SW480 (cell line): ENCODE measurements around the gene MARCHF9.

Experiments
- DNase-seq: peaks from one replicate; pipeline ENCODE4 v3.0.0-alpha.2; 2016; ENCODE audit warnings: low spot score

Gene MARCHF9

DNA sequence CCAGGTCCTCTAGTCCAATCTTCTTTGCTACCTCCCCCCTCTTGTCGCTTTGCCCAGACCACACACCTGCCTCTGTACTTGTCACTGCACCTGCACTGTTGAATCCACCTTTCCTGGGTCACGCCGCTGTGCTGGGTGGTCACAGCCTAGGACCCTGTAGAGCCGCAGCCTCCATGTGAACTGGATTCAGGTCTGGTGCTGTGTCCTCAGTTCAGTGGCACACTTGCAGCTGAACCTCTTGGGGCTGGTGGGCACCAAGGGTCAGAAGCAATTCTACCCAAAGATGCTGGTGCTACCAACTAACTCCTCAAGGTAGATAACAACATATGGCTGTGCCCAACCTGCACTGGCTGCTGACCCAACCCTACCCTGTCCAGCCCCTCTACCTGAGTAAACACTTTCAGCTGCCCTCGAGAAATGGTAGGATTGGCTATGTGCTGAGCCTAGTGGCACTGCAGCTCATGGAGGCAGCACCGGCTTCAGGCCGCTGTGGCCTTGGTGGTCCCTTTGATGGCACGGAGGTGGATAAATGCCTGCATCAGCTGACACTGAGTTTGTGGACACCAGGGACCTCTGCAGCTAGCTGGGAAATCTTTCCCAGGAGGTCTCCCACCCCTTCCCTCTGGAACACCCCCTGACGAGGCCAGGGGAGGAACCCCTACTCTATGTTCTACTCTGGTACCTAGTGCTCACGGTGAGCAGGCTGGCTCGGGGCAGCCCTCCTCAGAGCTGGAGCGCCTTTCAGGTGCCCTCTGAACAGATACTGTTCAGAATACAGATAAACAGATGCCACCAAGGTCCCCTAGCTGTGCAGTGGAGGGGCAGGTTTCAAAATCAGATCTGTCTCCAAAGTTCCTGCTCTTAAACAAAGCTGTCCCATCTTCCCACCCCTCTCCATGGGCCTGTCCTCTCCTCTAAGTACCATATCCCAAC, 30.6 kb upstream of the MARCHF9 start:
- no peak for DNase-seq

DNA sequence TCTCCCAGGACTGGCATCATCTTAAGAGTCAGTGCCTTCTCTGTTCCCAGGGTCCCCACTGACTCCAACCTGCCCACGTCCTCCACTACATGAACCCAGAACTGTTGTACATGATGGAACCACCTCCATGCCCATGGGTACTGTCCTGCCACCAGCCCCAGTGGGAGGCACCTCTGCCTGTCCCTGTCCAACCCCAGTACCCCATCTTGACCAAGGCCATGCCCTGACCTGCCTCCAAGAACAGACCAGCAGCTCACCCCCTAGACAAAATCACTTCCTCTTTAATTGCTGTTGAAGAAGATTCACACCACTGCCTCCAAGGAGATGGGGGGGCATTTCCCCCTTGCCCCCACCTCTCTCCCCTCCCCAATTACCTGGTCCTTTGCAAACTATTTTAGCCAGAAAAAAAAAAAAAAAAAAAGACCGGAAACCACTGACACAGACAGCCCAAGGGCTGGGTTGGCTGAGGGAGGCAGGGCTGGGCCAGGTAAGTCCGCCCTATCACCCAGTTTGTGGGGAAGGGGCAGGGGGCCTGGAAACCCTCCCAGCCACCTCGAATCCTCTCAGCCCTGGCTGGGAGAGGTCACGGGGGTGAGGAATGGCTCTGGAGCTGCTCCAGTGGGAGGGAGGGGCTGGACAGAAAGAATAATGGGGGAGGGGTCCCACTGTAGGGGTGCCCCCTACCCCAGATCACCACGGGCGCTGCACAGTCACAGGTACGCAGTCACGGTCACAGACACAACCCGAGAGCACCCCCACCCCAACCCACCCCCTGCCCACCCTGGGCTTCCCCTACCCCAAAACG, 29.8 kb upstream of the MARCHF9 start:
- DNase-seq, result no peak

DNA sequence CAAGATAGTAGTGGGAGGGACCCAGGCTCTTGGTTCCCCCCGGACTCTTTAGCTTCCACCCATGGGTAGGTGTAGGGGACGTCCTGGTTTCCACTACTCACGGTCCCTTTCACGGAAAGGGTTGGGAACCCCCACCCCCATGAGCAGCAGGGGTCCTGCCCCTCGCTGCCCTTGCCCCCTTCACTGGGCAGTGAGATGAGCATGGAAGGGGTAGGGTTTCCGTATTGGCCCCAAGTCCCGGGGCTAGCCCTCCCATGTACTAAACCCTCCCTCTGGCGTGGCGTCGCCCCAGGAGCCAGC, 29.1 kb upstream of the MARCHF9 start:
- DNase-seq, result no peak

DNA sequence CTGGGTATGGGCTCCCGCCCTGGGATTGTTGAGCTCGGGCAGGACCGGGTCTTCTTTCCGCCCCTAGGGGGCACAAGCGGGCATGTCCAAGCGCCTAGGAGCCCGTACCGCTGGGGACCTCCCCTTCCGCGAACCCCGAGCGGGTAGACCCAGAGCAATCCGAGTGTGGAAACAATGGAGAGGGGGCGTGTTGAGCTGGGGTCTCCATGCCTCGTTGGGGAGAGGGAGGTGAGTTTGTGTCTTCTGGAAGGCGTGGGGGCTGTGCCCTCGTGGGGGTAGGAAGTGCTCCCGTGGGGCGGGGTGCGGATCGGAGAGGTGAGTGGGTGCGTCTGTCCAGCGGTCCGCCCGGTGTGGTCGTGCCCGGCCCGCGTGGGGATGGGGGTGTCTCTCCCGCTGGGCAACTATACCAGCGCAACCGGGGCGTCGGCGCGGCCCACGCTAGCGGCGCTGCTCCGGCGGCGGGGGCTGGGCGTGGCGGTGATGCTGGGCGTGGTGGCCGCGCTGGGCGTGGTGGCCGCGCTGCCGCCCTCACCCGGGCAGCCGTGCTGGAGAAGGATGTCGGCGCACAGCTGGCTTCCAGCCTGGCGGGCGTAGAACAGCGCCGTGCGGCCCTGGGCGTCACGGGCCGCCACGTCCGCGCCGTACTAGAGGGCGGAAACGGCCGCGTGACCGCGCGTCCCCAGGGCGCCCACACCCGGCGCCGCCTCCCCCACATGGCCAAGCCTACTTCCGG, 28.6 kb upstream of the MARCHF9 start:
- peak; percentile 88 for DNase-seq

DNA sequence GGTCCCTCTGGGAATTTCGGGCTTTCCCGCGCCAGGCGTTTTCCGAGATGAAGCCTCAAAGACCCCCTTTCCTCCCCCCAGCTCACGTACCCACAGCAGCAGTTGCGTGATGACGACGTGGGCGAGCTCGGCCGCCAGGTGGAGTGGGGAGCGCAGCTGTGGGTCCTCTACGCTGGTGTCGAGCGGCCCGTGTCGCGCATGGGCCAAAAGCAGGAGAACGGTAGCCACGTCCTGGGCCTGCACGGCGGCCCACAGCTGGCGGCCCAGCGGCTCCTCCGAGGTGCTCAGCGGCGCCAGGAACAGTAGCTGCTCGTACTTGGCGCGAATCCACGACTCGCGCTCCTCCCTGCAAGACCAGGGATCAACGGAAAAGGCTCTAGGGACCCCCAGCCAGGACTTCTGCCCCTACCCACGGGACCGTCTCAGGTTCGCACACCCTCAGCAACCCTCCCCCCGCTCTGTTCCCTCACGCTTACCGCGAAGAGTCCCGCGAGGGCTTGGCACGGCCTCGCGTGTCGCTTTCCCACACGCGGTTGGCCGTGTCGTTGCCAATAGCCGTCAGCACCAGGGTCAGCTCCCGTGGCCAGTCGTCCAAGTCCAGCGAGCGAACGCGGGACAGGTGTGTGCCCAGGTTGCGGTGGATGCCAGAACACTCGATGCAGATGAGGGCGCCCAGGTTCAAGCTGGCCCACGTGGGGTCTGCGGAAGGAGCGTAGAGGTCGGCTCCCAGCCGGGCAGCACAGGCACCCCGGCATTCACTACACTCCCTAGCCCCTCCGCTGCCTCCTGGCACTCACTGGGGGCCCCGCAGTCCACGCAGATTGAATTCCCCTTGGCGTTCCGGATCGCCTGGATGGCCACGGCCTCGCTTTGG, 27.8 kb upstream of the MARCHF9 start:
- no peak for DNase-seq

DNA sequence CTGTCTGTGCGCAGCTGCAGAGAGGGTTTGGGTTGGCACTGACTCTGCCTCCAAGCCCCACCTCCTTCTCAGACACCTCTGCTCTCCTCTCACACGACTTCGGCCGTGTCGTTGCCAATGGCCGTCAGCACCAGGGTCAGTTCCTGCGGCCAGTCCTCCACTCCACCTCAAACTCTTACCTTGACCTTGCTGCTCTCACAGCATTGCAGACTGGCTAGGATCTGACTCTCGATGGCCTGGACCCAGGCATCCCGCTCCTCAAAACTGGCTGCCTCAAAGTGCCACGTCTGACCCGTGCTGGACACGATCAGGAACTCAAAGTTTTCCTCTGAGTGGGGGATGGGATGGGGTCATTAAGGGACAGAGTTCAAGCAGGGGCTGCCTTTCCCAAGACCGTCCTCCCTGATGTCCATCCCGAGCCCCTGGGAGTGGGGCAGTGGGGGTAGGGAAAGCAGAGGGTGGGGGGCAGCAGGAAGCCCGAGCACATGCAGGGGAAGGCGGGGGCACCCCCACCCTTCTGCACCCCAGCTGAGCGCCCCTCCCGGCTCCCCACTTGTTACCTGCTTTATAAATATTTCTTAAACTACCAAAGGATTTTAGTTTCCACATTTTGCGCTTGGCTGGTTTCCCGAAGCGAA, 27.0 kb upstream of the MARCHF9 start:
- no peak for DNase-seq

DNA sequence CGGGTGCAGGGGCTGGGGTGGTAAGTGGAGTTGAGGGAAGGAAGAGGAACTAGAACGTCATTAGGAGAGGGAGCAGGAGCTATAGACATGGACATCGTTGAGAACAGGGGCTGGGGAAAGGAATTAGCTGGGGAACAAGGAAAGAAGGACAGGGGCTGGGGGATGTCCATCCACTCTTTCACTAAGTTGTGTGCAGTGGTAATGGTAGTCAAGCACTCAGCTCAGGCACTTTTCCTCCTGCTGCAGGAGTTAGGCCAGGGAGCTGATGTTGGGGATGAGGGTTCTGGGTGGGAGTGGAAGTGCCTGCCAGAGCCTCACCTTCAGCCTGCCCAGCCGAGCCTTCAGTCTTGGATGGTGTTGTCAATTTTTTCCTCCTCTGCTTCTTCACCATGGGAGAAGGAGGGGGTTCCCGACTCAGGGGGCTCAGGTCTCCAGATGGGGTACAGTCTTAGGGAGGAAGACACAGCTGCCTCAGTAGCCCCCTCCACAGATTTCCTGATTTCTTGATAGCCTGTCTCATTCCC, 25.5 kb upstream of the MARCHF9 start:
- no peak for DNase-seq

DNA sequence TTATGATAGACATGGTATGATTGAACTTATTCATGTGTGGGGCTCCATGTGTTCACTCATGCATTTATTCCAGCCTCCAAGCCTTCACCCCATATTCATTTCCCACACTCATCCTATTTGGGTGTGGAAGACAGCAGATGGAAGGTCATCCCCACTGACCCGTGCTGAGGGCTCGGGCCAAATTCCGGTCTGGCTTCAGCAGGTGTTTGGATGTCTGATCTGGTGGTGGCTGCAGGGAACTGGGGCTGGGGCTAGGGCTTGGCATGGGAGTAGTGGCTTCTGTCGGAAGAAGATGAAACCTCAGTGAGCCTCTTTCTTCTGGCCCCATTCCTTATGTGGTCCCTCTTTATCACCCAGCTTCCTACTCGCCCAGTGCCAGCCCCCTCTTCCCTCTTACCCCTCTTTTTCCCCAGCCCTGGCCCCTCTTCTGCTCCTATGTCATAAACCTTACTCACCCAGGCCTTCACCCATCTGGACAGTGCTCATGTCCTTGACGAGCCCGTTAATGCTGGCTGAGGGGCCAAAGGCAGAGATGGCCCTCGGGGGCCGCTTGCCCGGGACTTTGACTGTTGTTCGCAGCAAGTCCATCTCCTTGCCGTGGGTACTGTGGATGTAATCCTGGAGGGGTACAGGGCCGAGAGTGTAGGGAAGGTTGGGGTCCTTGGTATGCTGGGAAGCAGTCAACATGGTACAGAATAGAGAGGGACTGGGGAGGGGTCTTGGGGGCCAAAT, 24.4 kb upstream of the MARCHF9 start:
- no peak for DNase-seq

DNA sequence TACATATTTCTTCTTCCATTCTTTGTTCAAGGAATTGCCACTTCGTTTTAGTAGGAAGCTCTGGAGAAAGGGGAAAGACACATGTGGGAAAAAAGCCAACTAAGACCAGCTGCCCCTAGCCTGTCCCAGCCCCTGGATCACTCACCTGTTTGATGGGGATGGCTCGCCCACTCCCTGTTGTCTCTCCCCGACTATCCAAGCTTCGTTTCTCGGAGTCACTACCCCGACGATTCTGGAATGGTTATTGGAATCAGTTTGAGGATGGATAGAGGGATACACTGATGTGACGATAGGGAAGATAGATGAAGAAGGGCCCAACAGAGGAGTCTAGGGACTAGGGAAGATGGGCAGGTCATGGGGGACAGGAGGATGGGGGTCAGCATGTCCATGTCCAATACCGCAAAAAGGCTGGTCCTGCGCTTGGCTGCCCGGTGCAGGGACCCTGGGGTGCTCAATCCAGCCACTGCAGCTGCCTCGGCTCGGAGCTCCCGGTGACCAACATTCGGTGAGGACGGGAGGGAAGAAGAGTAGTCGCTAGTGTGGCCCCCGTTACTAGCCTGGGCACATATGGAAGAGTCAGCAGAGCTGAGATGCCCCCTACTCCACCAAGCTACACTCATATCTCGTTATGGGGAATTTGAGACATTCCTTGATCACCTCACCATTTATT, 23.4 kb upstream of the MARCHF9 start:
- DNase-seq, result no peak

DNA sequence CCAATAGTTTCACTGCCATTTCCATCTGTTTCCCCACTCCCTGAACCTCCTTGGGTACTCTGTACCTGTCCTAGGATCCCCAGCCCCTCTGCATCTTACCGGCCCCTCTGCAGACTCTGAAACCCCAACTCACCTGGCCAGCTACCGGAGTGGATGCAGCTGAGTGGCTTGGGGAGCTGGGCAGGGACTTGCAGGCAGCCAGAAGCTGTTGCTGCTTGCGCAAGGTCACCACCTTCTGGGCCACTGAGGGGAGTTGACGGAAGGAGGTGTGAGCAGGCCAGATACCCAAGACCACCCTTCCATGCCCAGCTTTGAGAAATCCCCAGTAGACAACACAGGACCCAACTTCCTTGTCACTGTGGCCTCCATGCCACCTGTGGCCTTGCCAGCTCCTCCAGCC, 22.6 kb upstream of the MARCHF9 start:
- DNase-seq, result no peak

DNA sequence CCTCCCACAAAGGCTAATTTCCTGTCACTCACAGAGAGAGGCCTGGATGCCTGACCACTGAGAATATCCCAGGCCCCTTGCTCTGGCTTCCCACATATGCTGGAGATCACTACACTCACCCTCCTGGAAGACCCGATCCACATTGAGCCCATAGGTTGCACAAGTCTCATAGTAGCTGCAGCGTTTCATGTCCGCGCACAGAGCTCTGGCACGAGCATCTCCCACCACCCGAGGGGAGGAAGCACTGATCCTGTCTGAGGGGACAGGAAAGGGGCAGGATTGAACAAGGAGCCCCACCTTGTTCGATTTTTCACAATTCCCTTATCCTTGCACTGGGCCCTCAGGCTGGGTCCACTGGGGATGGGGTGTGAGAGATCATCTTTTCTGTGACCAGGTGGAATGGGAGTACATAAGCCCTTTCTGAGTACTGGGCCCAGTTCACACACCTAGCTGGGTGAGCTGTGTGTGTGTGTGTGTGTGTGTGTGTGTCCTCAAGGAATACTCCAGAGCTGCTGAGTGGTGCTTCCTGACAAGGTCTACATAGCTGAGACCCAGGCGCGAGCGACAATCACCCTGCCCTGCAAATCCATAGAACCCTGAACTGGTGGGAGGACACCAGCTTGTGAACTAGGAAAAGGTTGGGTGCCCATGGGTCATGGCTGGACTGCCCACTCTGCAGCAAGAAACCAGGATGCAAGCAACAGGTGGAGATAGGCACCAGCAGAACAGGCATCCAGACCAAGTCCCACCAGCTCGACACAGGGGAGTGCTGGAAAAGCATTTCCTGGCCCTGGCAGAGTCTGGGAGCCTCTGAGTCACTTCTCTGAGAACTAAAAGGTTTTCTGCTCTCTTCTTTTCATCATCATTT, 21.9 kb upstream of the MARCHF9 start:
- DNase-seq, result no peak

DNA sequence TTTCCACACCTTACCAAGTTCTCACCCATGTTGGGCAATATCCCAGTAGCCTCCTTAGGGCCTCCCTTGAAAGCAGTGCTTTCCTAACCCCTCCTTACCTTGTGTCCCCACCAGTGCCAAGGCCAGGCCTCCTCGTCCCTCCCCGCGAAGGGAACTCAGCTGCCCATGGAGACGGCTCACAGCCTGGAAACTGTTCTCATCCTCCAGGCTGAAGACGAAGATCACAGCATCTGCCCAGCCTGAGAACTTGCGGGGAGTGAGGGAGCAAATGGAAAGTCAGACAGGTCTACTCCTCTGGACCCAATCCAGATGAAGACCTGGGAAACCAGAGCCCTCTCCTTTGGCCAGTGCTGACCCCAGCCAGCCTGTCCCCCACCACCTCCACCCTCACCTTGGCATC, 21.0 kb upstream of the MARCHF9 start:
- DNase-seq, result no peak

DNA sequence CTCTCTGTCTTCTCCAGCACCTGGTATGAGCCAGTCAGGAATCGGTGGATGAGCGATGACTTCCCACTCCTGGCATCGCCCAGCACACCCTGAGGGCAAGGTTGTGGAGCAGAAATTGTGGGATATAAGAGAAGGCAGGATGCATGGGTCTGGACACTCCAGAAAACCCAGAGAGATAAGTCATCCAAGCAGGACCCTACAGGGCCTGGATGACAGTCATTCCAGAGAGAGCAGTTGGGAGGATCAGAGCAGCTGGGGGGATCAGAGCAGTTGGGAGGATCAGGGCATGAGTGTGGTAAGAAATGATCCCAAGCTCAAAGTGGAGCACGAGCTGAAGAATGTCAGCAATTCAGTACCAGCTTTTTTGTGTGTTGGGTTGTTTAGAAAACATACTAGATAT, 20.3 kb upstream of the MARCHF9 start:
- no peak for DNase-seq

DNA sequence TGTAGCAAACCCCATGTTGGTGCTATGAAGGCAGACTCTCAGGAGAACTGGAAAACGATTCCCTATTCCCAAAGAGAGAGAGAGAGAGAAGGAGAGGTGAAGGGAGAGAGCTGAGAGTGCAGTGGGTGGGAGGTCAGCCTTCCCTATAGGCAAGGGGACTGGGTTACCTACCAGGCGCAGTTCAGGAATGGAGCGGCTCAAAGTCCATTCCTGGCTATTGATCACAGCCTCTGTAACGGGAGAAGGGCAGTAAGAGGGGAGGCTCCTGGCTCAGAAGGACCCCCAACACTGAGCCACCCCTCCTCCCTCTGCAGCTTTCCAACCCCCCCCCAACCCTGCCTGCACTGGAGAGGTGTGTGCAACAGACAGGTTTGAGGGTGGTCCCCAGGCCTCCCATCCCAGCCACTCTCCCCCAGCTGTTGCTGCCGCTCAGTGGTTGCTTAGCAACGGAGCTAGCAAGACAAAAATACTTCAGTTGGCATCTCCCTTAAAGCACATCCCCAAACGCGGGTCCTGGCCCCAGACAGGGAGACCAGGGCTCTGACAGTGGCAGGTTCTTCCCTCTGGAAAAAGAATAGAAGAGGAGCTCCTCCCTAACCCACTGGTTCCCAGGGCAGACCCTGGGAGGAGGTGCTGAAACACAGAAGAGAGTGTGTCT, 19.6 kb upstream of the MARCHF9 start:
- no peak for DNase-seq

DNA sequence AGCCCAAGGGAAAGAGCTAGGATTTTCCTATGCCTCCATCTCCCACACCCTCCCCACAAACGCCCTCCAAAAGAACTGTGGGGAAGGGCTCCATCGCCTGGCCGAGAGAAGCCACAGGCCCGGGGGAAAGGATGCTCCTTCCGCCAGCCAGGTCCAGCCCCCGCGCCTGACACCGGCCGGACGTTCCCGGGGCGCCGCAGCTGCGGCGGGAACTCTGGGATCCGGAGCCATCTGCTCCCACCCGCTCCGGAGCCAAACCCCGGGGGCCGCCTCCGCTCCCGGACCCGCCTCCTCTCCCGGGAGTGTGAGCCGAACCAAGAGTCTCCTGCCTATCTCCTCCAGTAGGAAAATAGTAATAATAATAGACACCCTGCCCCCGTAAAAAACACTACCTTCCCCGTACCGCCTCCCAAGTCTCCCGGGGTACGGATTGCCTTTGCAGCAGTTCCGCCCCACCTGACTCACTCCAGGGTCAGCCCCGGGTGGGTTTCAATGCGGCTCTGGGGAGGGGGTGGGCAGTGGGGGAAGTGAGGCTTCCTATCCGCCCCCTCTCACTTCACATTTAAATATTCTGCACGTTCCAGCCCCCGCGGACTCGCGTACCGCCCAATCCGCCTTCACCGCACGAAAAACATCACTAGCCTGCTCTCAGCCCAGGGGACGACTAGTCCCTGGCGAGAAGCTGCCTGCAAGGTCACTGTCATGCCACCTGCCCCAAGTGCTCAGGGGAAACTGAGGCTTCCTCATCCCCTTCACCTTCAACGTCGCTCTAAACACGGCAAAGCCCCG, 18.8 kb upstream of the MARCHF9 start:
- peak; percentile 62 for DNase-seq

DNA sequence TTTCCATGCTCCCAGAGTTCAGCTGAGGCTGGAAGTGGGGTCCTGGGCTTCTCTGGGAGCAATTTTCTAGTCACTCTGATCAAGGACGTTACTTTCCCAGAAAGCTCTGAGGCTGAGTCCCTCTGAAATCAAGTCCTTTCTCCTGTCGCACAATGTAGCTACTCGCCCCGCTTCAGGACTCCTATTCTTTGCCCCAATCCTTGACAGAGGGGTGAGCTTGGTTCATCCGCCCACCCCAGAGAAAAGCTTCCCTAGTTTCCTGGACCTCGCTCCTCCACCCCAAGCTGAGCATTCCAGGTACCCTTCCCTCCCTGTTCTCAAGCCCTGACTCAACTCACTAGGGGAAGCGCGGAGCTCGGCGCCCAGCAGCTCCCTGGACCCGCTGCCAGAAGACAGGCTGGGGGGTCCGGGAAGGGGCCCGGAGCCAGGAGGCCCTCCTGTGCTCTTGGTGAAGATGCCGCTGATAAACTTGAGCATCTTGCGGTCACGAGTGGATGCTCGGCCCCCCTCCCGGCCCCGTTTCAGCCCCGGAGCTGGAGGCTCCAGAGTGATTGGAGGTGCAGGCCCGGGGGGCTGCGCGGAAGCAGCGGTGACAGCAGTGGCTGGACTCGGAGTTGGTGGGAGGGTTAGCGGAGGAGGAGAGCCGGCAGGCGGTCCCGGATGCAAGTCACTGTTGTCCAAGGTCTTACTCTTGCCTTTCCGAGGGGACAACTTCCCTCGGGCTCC, 18.0 kb upstream of the MARCHF9 start:
- no peak for DNase-seq
